Ascending aorta (tissue), 2 donors: ENCODE results near the gene TMEM135. TPM values are rescaled to one million over a fixed set of nuclear protein-coding genes. Genes with fewer than 3 reads are reported as not detected.
"Not testable (repeated sequence)": the region's sequence is repeated elsewhere in the genome, so short reads cannot be mapped to it uniquely, and the experiment has no call there.

ENCODE experiments used
- DNase-seq, 2 donors: peaks; one replicate each; pipeline ENCODE4 v3.0.0-alpha.2; 2019; ENCODE audit warnings: low spot score in 2 of 2
- H3K27ac ChIP-seq, 2 donors: fragments of 200-600 bp; sonication (generic); one replicate each; pipeline ENCODE4 v1.5.1; 2016 to 2017; ENCODE audit warnings: mild to moderate bottlenecking in 1 of 2
- H3K27me3 ChIP-seq: fragments of 200-600 bp; sonication (generic); one replicate; pipeline ENCODE4 v1.5.1; 2017
- H3K36me3 ChIP-seq, 2 donors: fragments of 200-600 bp; sonication (generic); one replicate each; pipeline ENCODE4 v1.5.1; 2016
- H3K4me1 ChIP-seq, 2 donors: fragments of 200-600 bp; sonication (generic); one replicate each; pipeline ENCODE4 v1.5.1; 2016 to 2017; ENCODE audit warnings: mild to moderate bottlenecking in 1 of 2
- H3K4me3 ChIP-seq, 2 donors: fragments of 200-600 bp; sonication (generic); one replicate each; pipeline ENCODE4 v1.5.1; 2016 to 2017; ENCODE audit warnings: mild to moderate bottlenecking in 1 of 2
- H3K9me3 ChIP-seq, 2 donors: fragments of 200-600 bp; sonication (generic); one replicate each; pipeline ENCODE4 v1.5.1; 2016
- CTCF ChIP-seq, 3 experiments: fragments of 200-600 bp in 2 of 3; fragments of 450-650 bp in 1 of 3; sonication (generic) in 2 of 3; IDR thresholded peaks; one replicate each; pipeline ENCODE4 v1.5.1; 2016 to 2019; ENCODE audit warnings: antibody characterized with exemption in 3 of 3, mild to moderate bottlenecking in 1 of 3, moderate library complexity in 1 of 3
- intact Hi-C: fragments of 100-400 bp; cut with DNase I; formaldehyde crosslinking; loops from one replicate; pipeline ENCODE4 v1.15.1; 2023
- total RNA-seq: library from RNA; depleted of rRNA; stranded (reverse); fragments of >200 nt; gene quantifications from one replicate; pipeline ENCODE4 v1.1.0, GENCODE V29; 2016

TMEM135 gene
- total RNA-seq, 1 donor from 2014 or later = 18.4 TPM

DNA sequence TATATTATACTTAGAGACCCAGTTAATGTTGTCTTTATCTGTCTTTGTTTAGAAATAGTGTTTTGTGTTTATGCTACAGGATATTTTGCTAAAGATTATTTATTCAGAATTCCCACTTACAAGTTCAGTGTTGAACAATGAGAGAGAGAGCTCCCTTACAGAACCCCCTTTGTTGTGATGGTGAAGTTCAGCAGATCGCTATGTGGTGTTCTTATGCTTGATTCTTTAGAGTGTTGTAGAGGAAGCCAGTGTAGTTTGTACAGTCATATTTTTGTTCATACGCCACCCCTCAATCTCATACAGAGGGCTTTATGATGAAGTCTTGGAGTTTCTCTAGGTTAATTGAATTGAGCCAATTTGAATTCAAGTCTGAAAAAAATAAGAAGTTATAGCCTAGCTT is 150.2 kb downstream of the TMEM135 start:
- no peak for TF ChIP-seq CTCF (IDR thresholded peaks at IDR 0.05)
- Histone ChIP-seq H3K36me3 (no peaks in the 10 kb centered on the region), H3K4me1 (no peaks in the 10 kb centered on the region), H3K27me3 (no peaks in the 10 kb centered on the region), H3K4me3 (no peak overlapping the region), H3K9me3 (no peaks in the 10 kb centered on the region), H3K27ac (no peak overlapping the region)
- intact Hi-C loops = no loop called here
- no peak for DNase-seq

GRCh38 chr11:87188396-87188795 is 150.7 kb downstream of the TMEM135 start:
- intact Hi-C loops, H3K36me3 ChIP-seq, H3K27ac ChIP-seq, H3K4me1 ChIP-seq, DNase-seq, H3K9me3 ChIP-seq, H3K4me3 ChIP-seq, H3K27me3 ChIP-seq: not testable (repeated sequence)

- intact Hi-C loops, H3K36me3 ChIP-seq, H3K4me1 ChIP-seq, H3K9me3 ChIP-seq, H3K4me3 ChIP-seq, H3K27me3 ChIP-seq, H3K27ac ChIP-seq, DNase-seq: not testable (repeated sequence)
These were observed 151.2 kb downstream of the TMEM135 start for GRCh38 chr11:87188921-87189320.

- H3K4me1 ChIP-seq = no peaks in the 10 kb centered on the region
- H3K27me3 ChIP-seq = no peaks in the 10 kb centered on the region
- no peak for TF ChIP-seq CTCF (IDR thresholded peaks at IDR 0.05)
- no peaks in the 10 kb centered on the region for H3K36me3 ChIP-seq
- no peak for DNase-seq
- H3K27ac ChIP-seq = no peak overlapping the region
- no peaks in the 10 kb centered on the region for H3K9me3 ChIP-seq
- H3K4me3 ChIP-seq = no peak overlapping the region
- intact Hi-C loops = no loop called here
These were observed 152.3 kb downstream of the TMEM135 start for GRCh38 chr11:87190071-87190470.

DNA sequence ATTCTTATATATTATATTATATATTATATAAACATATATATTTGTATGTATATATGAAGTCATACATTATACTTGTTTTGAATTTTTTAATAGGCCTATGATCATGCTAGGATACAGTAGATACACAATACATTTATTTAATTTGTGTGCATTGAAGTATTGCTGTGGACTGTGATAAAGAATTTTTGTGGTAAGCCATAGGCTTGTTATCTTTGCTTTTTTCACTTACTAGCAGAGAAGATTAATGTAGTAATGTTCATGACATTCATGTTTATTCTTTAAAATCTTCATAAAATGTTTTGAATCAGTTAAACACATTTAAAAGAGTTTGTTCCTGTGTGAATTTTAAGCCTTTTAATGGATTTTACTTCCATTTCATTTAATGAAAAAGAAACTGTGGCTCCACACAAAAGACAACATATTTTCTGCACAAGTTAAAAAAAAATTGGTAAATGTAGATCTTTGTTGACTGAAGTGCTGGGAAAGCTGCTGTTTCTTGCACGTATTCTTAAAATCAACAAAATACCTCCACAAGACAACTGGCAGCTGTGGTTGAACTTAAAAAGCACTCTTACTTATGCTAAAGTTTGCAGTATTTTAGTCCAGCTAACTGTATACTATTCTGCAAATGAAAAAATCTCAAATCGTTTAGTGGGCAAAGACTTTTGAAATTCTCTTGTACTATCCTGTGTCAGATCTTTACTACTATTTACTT is 156.2 kb downstream of the TMEM135 start:
- TF ChIP-seq CTCF (IDR thresholded peaks at IDR 0.05) = no peak
- Histone ChIP-seq H3K27me3 (no peaks in the 10 kb centered on the region), H3K4me3 (no peak overlapping the region), H3K4me1 (no peaks in the 10 kb centered on the region), H3K27ac (no peak overlapping the region), H3K36me3 (no peaks in the 10 kb centered on the region), H3K9me3 (no peaks in the 10 kb centered on the region)
- intact Hi-C loops = no loop called here
- no peak for DNase-seq

DNA sequence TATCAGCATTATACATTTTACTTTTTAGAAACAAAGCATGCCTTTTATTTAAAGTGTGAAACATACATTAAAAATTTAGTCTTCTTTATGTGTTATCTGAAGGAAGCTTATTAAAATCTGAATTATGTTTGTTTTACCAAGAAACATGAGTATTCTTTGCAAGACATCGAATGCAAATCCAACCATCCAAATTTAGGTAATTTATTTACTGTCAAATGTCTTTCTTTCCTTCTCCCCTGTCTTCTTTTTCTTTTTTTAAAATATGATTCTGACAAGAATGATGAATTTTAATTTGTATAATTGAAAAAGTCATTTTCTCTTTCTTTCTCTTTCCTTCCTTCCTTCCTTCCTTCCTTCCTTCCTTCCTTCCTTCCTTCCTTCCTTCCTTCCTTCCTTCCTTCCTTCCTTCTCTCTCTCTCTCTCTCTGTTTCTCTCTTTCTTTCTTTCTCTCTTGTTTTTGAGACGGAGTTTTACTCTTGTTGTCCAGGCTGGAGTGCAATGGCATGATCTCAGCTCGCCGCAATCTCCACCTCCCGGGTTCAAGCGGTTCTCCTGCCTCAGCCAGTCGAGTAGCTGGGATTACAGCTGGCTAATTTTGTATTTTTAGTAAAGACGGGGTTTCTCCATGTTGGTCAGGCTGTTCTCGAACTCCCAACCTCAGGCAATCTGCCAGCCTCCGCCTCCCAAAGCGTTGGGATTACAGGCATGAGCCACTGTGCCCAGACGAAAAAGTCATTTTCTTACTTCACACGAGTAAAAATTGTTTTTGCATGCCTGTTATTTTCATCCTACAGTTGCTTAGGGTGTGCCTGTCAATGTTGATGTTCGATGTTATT is 157.5 kb downstream of the TMEM135 start:
- no peaks in the 10 kb centered on the region for H3K9me3 ChIP-seq
- no peak overlapping the region for H3K27ac ChIP-seq
- intact Hi-C loops = no loop called here
- no peaks in the 10 kb centered on the region for H3K4me1 ChIP-seq
- TF ChIP-seq CTCF (IDR thresholded peaks at IDR 0.05) = no peak
- H3K36me3 ChIP-seq = no peaks in the 10 kb centered on the region
- H3K4me3 ChIP-seq = no peak overlapping the region
- H3K27me3 ChIP-seq = no peaks in the 10 kb centered on the region
- DNase-seq = no peak
